ENCODE results near the gene PRCC.

Gene PRCC

GRCh38 chr1:156840186-156840897 is 73.0 kb downstream of the PRCC start:
- TF ChIP-seq CTCF (IDR thresholded peaks at IDR 0.05; ENCODE audit: borderline replicate concordance, insufficient read depth, low read depth, low read length) = no peak
- H3K4me3 ChIP-seq (ENCODE audit: low read depth, low read length) = no peak overlapping the region

GRCh38 chr1:156840898-156841279 is 73.6 kb downstream of the PRCC start:
- TF ChIP-seq CTCF (IDR thresholded peaks at IDR 0.05; ENCODE audit: borderline replicate concordance, insufficient read depth, low read depth, low read length) = no peak

GRCh38 chr1:156841295-156841855 is 74.0 kb downstream of the PRCC start:
- H3K4me3 ChIP-seq (ENCODE audit: low read depth, low read length) = no peak overlapping the region
- no peak for TF ChIP-seq CTCF (IDR thresholded peaks at IDR 0.05; ENCODE audit: borderline replicate concordance, insufficient read depth, low read depth, low read length)

More at GRCh38 chr1:156840898-156841279, 73.6 kb downstream of the PRCC start:
- no peak overlapping the region for H3K4me3 ChIP-seq (ENCODE audit: low read depth, low read length)

GRCh38 chr1:156842618-156843300 is 75.4 kb downstream of the PRCC start:
- no peak overlapping the region for H3K4me3 ChIP-seq (ENCODE audit: low read depth, low read length)
- no peak for TF ChIP-seq CTCF (IDR thresholded peaks at IDR 0.05; ENCODE audit: borderline replicate concordance, insufficient read depth, low read depth, low read length)

- H3K4me3 ChIP-seq (ENCODE audit: low read depth, low read length) = no peak overlapping the region
- TF ChIP-seq CTCF (IDR thresholded peaks at IDR 0.05; ENCODE audit: borderline replicate concordance, insufficient read depth, low read depth, low read length) = no peak
These were observed 76.8 kb downstream of the PRCC start for GRCh38 chr1:156844102-156844501.

- no peak overlapping the region for H3K4me3 ChIP-seq (ENCODE audit: low read depth, low read length)
- TF ChIP-seq CTCF (IDR thresholded peaks at IDR 0.05; ENCODE audit: borderline replicate concordance, insufficient read depth, low read depth, low read length) = no peak
These were observed 77.3 kb downstream of the PRCC start for GRCh38 chr1:156844638-156845037.
